ENCODE measurements around the gene PALLD.

The PALLD gene

DNA sequence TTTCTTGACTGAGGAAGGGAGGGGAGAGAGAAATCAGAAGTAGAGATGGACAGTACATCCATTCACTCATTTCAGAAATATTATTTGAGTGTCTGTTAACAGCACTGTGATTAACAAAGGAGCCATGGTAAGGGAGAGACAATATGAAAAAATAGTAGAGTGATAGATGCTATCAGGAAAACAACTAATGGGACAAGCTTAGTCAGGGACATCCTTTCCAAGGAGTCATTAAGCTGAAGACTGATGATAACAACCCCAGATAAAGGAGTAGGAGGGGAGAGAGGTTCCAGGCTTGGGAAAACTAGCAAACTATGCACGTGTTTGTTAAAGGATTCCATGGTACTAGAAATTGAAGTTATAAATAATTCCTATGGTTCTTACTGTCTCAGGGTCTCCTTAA lies 391.0 kb downstream of the PALLD start:
- no peak for FAIRE-seq
- TF ChIP-seq SPI1 (IDR thresholded peaks at IDR 0.05; ENCODE audit: low read depth, low read length) (no peak), PAX5 (IDR thresholded peaks at IDR 0.05; ENCODE audit: insufficient read depth, low read length, severe bottlenecking) (no peak), POLR2AphosphoS5 (IDR thresholded peaks at IDR 0.05; ENCODE audit: low read depth, low read length) (no peak), TAF1 (IDR thresholded peaks at IDR 0.05; ENCODE audit: low read depth, low read length) (no peak), POU2F2 (IDR thresholded peaks at IDR 0.05; ENCODE audit: low read depth, low read length) (no peak), POLR2A (IDR thresholded peaks at IDR 0.05; ENCODE audit: low read depth, low read length) (no peak)

DNA sequence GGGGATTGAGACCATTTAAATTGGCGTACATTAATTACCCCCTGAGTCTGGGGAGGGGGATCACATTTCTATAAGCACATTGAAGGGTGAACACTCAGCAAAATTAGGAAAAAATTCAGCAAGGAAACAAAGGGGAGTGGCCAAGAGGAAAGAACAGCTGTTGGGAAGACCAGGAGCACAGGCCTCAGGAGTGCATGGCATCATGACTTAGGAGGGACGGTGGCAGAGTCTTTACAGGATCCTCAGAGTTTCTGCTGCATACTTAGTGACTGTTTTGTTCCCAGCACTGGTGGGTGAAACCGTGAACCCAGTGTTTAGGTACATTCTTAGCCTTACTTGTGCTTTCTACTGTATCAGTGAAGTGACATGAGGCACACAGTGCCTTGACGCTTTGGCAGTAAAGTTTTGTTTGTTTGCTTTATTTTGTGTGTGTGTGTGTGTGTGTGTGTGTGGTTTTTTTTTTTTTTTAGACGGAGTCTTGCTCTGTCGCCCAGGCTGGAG lies 391.9 kb downstream of the PALLD start:
- TF ChIP-seq POLR2A (IDR thresholded peaks at IDR 0.05; ENCODE audit: low read depth, low read length) (no peak), PAX5 (IDR thresholded peaks at IDR 0.05; ENCODE audit: insufficient read depth, low read length, severe bottlenecking) (no peak), TAF1 (IDR thresholded peaks at IDR 0.05; ENCODE audit: low read depth, low read length) (no peak), POU2F2 (IDR thresholded peaks at IDR 0.05; ENCODE audit: low read depth, low read length) (no peak), SPI1 (IDR thresholded peaks at IDR 0.05; ENCODE audit: low read depth, low read length) (no peak), POLR2AphosphoS5 (IDR thresholded peaks at IDR 0.05; ENCODE audit: low read depth, low read length) (no peak)
- no peak for FAIRE-seq
- no peak for DNase-seq (ENCODE audit: insufficient read length, low spot score)

More for the DNA sequence above, 391.0 kb downstream of the PALLD start:
- DNase-seq (ENCODE audit: insufficient read length, low spot score), result no peak

DNA sequence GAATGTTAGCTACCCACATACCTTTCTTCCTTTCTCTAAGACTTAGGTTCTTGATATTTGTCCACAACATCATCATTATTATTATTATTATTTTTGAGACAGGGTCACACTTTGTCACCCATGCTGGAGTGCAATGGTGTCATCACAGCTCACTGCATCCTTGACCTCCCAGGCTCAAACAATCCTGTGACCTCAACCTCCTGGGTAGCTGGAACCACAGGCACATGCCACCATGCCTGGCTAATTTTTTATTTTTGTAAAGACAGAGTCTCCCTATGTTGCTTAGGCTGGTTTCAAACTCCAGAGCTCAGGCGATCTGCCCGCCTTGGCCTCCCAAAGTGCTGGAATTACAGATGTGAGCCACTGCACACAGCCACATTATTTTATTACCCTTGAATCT lies 394.2 kb downstream of the PALLD start:
- DNase-seq (ENCODE audit: insufficient read length, low spot score) (no peak), FAIRE-seq (no peak)
- TF ChIP-seq SPI1 (IDR thresholded peaks at IDR 0.05; ENCODE audit: low read depth, low read length) (no peak), PAX5 (IDR thresholded peaks at IDR 0.05; ENCODE audit: insufficient read depth, low read length, severe bottlenecking) (no peak), POLR2AphosphoS5 (IDR thresholded peaks at IDR 0.05; ENCODE audit: low read depth, low read length) (no peak), POU2F2 (IDR thresholded peaks at IDR 0.05; ENCODE audit: low read depth, low read length) (no peak), POLR2A (IDR thresholded peaks at IDR 0.05; ENCODE audit: low read depth, low read length) (no peak), TAF1 (IDR thresholded peaks at IDR 0.05; ENCODE audit: low read depth, low read length) (no peak)

DNA sequence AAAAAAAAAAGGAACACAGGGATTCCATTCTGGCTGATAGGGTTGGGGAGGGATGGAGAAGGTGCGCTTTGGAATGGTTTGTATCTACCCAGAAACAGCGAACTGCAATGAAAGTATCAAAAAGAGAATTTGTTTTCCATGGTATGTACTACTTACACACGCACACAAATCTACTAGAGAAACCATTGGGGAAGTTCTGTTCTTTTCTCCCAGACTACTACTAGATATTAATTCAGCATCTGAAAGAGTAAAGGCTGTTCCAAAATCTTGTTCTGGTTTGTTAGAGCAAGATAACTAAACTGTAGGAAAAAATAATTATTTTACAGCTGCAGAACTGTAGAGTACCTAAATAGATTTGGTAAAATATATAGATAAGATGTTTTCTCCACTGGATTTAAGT lies 394.8 kb downstream of the PALLD start:
- FAIRE-seq (no peak), DNase-seq (ENCODE audit: insufficient read length, low spot score) (no peak)
- no peak for TF ChIP-seq POLR2A (IDR thresholded peaks at IDR 0.05; ENCODE audit: low read depth, low read length)
- no peak for TF ChIP-seq PAX5 (IDR thresholded peaks at IDR 0.05; ENCODE audit: insufficient read depth, low read length, severe bottlenecking)
- no peak for TF ChIP-seq SPI1 (IDR thresholded peaks at IDR 0.05; ENCODE audit: low read depth, low read length)
- no peak for TF ChIP-seq POLR2AphosphoS5 (IDR thresholded peaks at IDR 0.05; ENCODE audit: low read depth, low read length)
- no peak for TF ChIP-seq POU2F2 (IDR thresholded peaks at IDR 0.05; ENCODE audit: low read depth, low read length)
- TF ChIP-seq TAF1 (IDR thresholded peaks at IDR 0.05; ENCODE audit: low read depth, low read length), result no peak

DNA sequence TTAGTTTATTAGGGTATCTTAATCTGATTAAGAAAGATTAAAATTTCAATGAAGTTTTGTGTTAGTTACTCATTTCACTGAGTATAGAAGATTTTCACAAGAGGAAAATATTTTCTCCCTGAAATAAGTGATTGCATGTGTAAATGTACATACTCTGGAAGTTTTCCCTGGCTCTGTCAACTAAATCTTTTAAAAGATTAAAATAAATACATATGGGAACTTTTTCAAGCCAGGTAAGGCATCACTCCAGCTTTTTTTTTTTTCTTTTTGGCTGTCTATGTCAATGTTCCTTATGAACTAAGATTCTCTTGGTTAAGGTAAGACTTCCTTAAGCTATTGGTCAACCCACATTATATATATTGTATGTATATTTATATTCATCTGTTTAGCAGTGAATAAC lies 395.6 kb downstream of the PALLD start:
- FAIRE-seq (no peak), DNase-seq (ENCODE audit: insufficient read length, low spot score) (no peak)
- TF ChIP-seq TAF1 (IDR thresholded peaks at IDR 0.05; ENCODE audit: low read depth, low read length) (no peak), POU2F2 (IDR thresholded peaks at IDR 0.05; ENCODE audit: low read depth, low read length) (no peak), POLR2AphosphoS5 (IDR thresholded peaks at IDR 0.05; ENCODE audit: low read depth, low read length) (no peak), SPI1 (IDR thresholded peaks at IDR 0.05; ENCODE audit: low read depth, low read length) (no peak), PAX5 (IDR thresholded peaks at IDR 0.05; ENCODE audit: insufficient read depth, low read length, severe bottlenecking) (no peak), POLR2A (IDR thresholded peaks at IDR 0.05; ENCODE audit: low read depth, low read length) (no peak)

DNA sequence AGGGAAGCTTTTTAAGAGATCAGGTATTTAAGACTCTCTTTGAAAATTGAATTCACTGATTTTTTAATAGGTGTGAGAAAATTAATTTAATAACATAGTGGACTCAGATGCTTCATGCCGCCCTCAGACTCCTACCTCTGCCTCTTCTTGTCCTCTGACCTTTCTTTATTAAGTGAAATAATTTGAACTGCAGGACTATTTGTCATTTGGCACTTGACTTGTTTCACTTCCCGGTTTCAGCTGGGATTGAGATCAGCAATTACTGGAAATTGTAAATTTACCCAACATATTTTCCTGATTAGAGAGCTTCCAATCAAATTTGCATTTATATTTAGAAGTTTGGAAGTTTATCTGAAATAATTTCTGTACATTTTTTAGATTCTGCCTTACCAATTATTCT lies 396.4 kb downstream of the PALLD start:
- DNase-seq (ENCODE audit: insufficient read length, low spot score), result no peak
- no peak for TF ChIP-seq POU2F2 (IDR thresholded peaks at IDR 0.05; ENCODE audit: low read depth, low read length)
- no peak for FAIRE-seq

DNA sequence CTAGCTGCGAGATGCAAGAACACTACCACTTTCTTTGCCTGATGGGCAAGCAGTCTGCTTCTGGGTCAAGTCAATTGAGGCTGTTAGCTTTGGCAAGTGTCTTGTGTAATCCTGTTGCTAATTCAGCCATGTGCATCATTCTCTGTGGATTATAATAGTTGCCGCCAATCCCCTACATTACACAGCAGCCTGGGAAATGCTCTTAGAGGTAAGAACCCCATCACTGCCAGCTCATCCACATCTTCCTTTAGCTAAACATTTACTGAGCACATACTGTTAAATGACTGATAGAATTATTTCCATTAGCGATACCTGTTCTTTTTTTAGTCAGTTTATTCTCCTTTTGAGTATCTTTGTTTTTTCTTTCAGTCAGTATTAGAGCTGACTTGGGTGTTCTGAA lies 397.0 kb downstream of the PALLD start:
- FAIRE-seq (no peak), DNase-seq (ENCODE audit: insufficient read length, low spot score) (no peak)
- TF ChIP-seq POLR2A (IDR thresholded peaks at IDR 0.05; ENCODE audit: low read depth, low read length), result no peak
- no peak for TF ChIP-seq POU2F2 (IDR thresholded peaks at IDR 0.05; ENCODE audit: low read depth, low read length)
- TF ChIP-seq POLR2AphosphoS5 (IDR thresholded peaks at IDR 0.05; ENCODE audit: low read depth, low read length), result no peak
- no peak for TF ChIP-seq TAF1 (IDR thresholded peaks at IDR 0.05; ENCODE audit: low read depth, low read length)
- no peak for TF ChIP-seq SPI1 (IDR thresholded peaks at IDR 0.05; ENCODE audit: low read depth, low read length)
- no peak for TF ChIP-seq PAX5 (IDR thresholded peaks at IDR 0.05; ENCODE audit: insufficient read depth, low read length, severe bottlenecking)

DNA sequence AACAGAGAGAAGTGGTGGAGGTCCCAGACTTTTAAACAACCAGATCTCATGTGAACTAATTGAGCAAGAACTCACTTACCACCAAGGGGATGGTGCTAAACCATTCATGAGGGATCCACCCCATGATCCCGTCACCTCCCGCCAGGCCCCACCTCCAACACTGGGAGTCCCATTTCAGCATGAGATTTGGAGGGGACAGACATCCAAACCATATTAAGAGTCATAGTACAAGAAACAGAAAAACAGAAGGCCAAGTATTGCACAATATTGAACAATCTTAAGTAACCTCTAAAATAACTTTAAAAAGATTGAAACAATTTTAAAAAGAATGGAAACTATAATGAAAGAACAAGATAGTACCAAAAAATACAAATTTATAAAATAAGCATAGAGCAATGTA lies 403.2 kb downstream of the PALLD start:
- TF ChIP-seq PAX5 (IDR thresholded peaks at IDR 0.05; ENCODE audit: insufficient read depth, low read length, severe bottlenecking) (no peak), POU2F2 (IDR thresholded peaks at IDR 0.05; ENCODE audit: low read depth, low read length) (no peak), TAF1 (IDR thresholded peaks at IDR 0.05; ENCODE audit: low read depth, low read length) (no peak), POLR2AphosphoS5 (IDR thresholded peaks at IDR 0.05; ENCODE audit: low read depth, low read length) (no peak), POLR2A (IDR thresholded peaks at IDR 0.05; ENCODE audit: low read depth, low read length) (no peak)
- DNase-seq (ENCODE audit: insufficient read length, low spot score), result no peak
- FAIRE-seq, result no peak

DNA sequence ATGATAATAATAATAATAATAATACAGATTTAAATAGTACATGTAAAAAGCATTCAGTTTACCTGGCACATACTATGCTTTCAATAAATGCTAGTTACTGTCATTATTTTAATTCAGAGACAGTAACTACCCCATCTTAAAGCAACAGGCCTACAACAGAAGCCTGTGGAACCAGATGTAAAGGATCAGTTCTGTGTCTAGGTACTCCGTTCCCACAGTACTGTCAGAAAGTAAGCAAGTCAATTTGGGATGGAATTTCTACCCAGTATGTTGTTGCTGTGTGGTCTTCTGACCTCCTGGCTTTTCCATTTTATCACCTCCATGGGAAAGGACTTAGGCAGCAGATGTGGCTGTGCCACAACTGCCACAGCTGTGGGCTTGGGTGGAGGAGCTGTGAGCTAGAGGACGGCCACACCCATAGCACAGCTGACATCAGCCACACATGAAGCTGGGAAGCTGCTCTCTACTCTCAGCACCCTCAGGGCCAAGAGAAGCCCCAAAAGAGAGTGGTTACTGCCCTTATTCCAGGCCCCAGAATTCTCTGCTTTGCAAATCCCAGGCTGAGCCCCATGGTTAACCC lies 410.4 kb downstream of the PALLD start:
- FAIRE-seq (no peak), DNase-seq (ENCODE audit: insufficient read length, low spot score) (no peak)
- TF ChIP-seq PAX5 (IDR thresholded peaks at IDR 0.05; ENCODE audit: insufficient read depth, low read length, severe bottlenecking) (no peak), POLR2AphosphoS5 (IDR thresholded peaks at IDR 0.05; ENCODE audit: low read depth, low read length) (no peak), SPI1 (IDR thresholded peaks at IDR 0.05; ENCODE audit: low read depth, low read length) (no peak), POLR2A (IDR thresholded peaks at IDR 0.05; ENCODE audit: low read depth, low read length) (no peak), POU2F2 (IDR thresholded peaks at IDR 0.05; ENCODE audit: low read depth, low read length) (no peak), TAF1 (IDR thresholded peaks at IDR 0.05; ENCODE audit: low read depth, low read length) (no peak)

DNA sequence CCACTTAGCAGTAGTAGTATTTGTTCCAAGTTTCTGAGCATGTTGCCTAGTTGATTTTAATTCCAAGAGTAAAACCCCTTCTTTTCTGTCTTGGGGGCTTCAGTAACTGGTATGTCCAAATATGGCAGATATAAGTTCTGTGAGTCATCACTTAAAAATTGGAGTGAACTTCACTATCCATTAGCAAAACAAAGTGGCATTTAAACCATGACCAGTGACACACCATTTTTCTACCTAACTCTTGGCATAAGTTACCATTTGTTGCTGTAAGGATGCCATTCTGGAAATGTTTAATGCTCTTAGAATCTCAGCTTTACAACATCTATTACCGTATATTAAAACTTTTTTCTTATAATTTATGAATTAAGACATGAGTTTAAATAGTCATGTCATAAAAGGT lies 411.2 kb downstream of the PALLD start:
- DNase-seq (ENCODE audit: insufficient read length, low spot score) (no peak), FAIRE-seq (no peak)
- TF ChIP-seq PAX5 (IDR thresholded peaks at IDR 0.05; ENCODE audit: insufficient read depth, low read length, severe bottlenecking) (no peak), POU2F2 (IDR thresholded peaks at IDR 0.05; ENCODE audit: low read depth, low read length) (no peak), POLR2AphosphoS5 (IDR thresholded peaks at IDR 0.05; ENCODE audit: low read depth, low read length) (no peak), POLR2A (IDR thresholded peaks at IDR 0.05; ENCODE audit: low read depth, low read length) (no peak), SPI1 (IDR thresholded peaks at IDR 0.05; ENCODE audit: low read depth, low read length) (no peak), TAF1 (IDR thresholded peaks at IDR 0.05; ENCODE audit: low read depth, low read length) (no peak)

Data from GM12891 (cell line).